TTC549 (cell line): ENCODE measurements around the gene CAMSAP1.

Source experiments
- FAIRE-seq: peaks from 2 replicates; lab custom pipeline; 2012; peaks lifted over from hg19 to GRCh38; lab: Jason Lieb, UNC

The CAMSAP1 gene

GRCh38 chr9:135814421-135815095 lies 92.8 kb downstream of the CAMSAP1 start:
- FAIRE-seq = no peak

- no peak for FAIRE-seq
Measured at GRCh38 chr9:135813671-135814290, 93.6 kb downstream of the CAMSAP1 start.

GRCh38 chr9:135812961-135813360 lies 94.4 kb downstream of the CAMSAP1 start:
- no peak for FAIRE-seq

- FAIRE-seq = no peak
Measured at GRCh38 chr9:135811801-135812200, 95.5 kb downstream of the CAMSAP1 start.

- FAIRE-seq = no peak
Measured at GRCh38 chr9:135810806-135811575, 96.4 kb downstream of the CAMSAP1 start.

GRCh38 chr9:135809166-135809565 lies 98.2 kb downstream of the CAMSAP1 start:
- FAIRE-seq = no peak

- no peak for FAIRE-seq
Measured at GRCh38 chr9:135805422-135806022, 101.8 kb downstream of the CAMSAP1 start.

- no peak for FAIRE-seq
Measured at GRCh38 chr9:135804581-135805421, 102.5 kb downstream of the CAMSAP1 start.

- FAIRE-seq = no peak
Measured at GRCh38 chr9:135803441-135803840, 103.9 kb downstream of the CAMSAP1 start.

GRCh38 chr9:135802876-135803419 lies 104.4 kb downstream of the CAMSAP1 start:
- no peak for FAIRE-seq

GRCh38 chr9:135801070-135801469 lies 106.3 kb downstream of the CAMSAP1 start:
- FAIRE-seq = no peak

- no peak for FAIRE-seq
Measured at GRCh38 chr9:135799261-135799660, 108.1 kb downstream of the CAMSAP1 start.

- no peak for FAIRE-seq
Measured at GRCh38 chr9:135798263-135798585, 109.1 kb downstream of the CAMSAP1 start.

- FAIRE-seq = no peak
Measured at GRCh38 chr9:135797507-135798262, 109.7 kb downstream of the CAMSAP1 start.

GRCh38 chr9:135796784-135797485 lies 110.4 kb downstream of the CAMSAP1 start:
- FAIRE-seq = no peak

GRCh38 chr9:135795391-135795790 lies 112.0 kb downstream of the CAMSAP1 start:
- FAIRE-seq = no peak

GRCh38 chr9:135794361-135794885 lies 112.9 kb downstream of the CAMSAP1 start:
- no peak for FAIRE-seq

- no peak for FAIRE-seq
Measured at GRCh38 chr9:135794057-135794335, 113.3 kb downstream of the CAMSAP1 start.

GRCh38 chr9:135793221-135794056 lies 113.9 kb downstream of the CAMSAP1 start:
- no peak for FAIRE-seq
